Esophagus squamous epithelium (tissue), 4 donors: ENCODE measurements around the gene ZNF638.

Source experiments
- CTCF ChIP-seq, 6 experiments: fragments of 450-650 bp in 4 of 6; fragments of 200-600 bp in 2 of 6; sonication (generic) in 2 of 6; IDR thresholded peaks; one replicate each; pipeline ENCODE4 v1.5.1; 2016 to 2019; ENCODE audit warnings: antibody characterized with exemption in 6 of 6, mild to moderate bottlenecking in 4 of 6, moderate library complexity in 4 of 6
- POLR2A ChIP-seq, 4 donors: fragments of 450-650 bp; IDR thresholded peaks; one replicate each; pipeline ENCODE4 v1.6.1; 2017; ENCODE audit warnings: antibody characterized with exemption in 4 of 4, mild to moderate bottlenecking in 4 of 4, moderate library complexity in 3 of 4

GRCh38 chr2:71428472-71429383, 97.1 kb downstream of the ZNF638 start:
- no peak for TF ChIP-seq CTCF (IDR thresholded peaks at IDR 0.05)
- no peak for TF ChIP-seq POLR2A (IDR thresholded peaks at IDR 0.05)
